Stimulated activated effector memory CD8-positive, alpha-beta T cell treated with anti-CD3 and anti-CD28 coated beads, Interleukin-12 subunit alpha, Interleukin-12 subunit beta, amount 100 ng/mL, for 72 hours (primary cell): ENCODE data around the gene COL6A1.

Source experiments
- ATAC-seq: fragments of 150-1000 bp; cut with Tn5 transposase; 2 replicates; pipeline ENCODE4 v1.10.0; 2021
- DNase-seq, 2 donors: peaks; one replicate each; pipeline ENCODE4 v3.0.0; 2021 to 2022; ENCODE audit warnings: low spot score in 2 of 2
- H3K27ac Mint-ChIP-seq: one replicate; pipeline ENCODE4 v1.8.0; 2022; ENCODE audit warnings: mild to moderate bottlenecking, mixed read lengths
- H3K36me3 Mint-ChIP-seq: one replicate; pipeline ENCODE4 v1.8.0; 2022; ENCODE audit warnings: mild to moderate bottlenecking, mixed read lengths
- H3K4me1 Mint-ChIP-seq: one replicate; pipeline ENCODE4 v1.8.0; 2022; ENCODE audit warnings: mixed read lengths
- H3K4me3 Mint-ChIP-seq: one replicate; pipeline ENCODE4 v1.8.0; 2022; ENCODE audit warnings: mild to moderate bottlenecking, mixed read lengths
- H3K9me3 Mint-ChIP-seq: one replicate; pipeline ENCODE4 v1.8.0; 2022; ENCODE audit warnings: mixed read lengths

Gene COL6A1

GRCh38 chr21:45980697-45981096, 873 bp upstream of the COL6A1 start:
- H3K4me1 Mint-ChIP-seq, result peaks cover 18% of the 10 kb centered on the region
- no peak for ATAC-seq
- peaks cover 3% of the 10 kb centered on the region for H3K9me3 Mint-ChIP-seq
- DNase-seq, result no peak
- no peaks in the 10 kb centered on the region for H3K36me3 Mint-ChIP-seq
- no peak overlapping the region for H3K27ac Mint-ChIP-seq
- H3K4me3 Mint-ChIP-seq, result no peak overlapping the region

- Mint-ChIP-seq H3K36me3 (no peaks in the 10 kb centered on the region), H3K27ac (no peak overlapping the region), H3K4me3 (no peak overlapping the region), H3K9me3 (peaks cover 3% of the 10 kb centered on the region), H3K4me1 (peaks cover 16% of the 10 kb centered on the region)
- peak; percentile 12 for ATAC-seq
- DNase-seq, result no peak
These were observed 655 bp downstream of the COL6A1 start for GRCh38 chr21:45982092-45982757.

GRCh38 chr21:45982758-45983648, 1.4 kb downstream of the COL6A1 start:
- no peak for ATAC-seq
- Mint-ChIP-seq H3K4me3 (no peak overlapping the region), H3K4me1 (peaks cover 16% of the 10 kb centered on the region), H3K9me3 (peaks cover 3% of the 10 kb centered on the region), H3K36me3 (no peaks in the 10 kb centered on the region), H3K27ac (no peak overlapping the region)
- no peak for DNase-seq

- peaks cover 16% of the 10 kb centered on the region for H3K4me1 Mint-ChIP-seq
- no peak for ATAC-seq
- no peak overlapping the region for H3K27ac Mint-ChIP-seq
- H3K4me3 Mint-ChIP-seq, result no peak overlapping the region
- H3K9me3 Mint-ChIP-seq, result peaks cover 3% of the 10 kb centered on the region
- no peaks in the 10 kb centered on the region for H3K36me3 Mint-ChIP-seq
- no peak for DNase-seq
These were observed 2.0 kb downstream of the COL6A1 start for GRCh38 chr21:45983649-45983965.

DNA sequence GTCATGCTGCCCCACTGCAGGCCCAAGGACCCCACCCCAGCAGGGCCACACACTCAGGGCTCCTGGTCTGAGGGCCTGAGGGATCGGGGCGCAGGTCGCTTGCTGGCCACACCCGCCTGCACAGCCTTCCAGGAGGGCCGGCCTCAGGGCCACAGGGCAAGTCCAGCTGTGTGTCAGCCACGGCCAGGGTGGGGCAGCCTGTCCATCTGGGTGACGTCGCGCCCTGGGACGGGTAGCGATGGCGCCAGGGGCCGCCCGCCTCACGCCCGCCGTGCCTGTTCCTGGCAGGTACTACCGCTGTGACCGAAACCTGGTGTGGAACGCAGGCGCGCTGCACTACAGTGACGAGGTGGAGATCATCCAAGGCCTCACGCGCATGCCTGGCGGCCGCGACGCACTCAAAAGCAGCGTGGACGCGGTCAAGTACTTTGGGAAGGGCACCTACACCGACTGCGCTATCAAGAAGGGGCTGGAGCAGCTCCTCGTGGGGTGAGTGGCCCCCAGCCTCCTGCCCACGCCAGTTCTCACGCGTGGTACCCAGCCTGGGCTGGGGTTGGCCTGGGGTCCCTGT, 2.5 kb downstream of the COL6A1 start:
- Mint-ChIP-seq H3K9me3 (peaks cover 3% of the 10 kb centered on the region), H3K36me3 (no peaks in the 10 kb centered on the region), H3K27ac (no peak overlapping the region), H3K4me1 (peaks cover 16% of the 10 kb centered on the region), H3K4me3 (no peak overlapping the region)
- DNase-seq (no peak), ATAC-seq (no peak)

GRCh38 chr21:45984584-45985095, 3.1 kb downstream of the COL6A1 start:
- Mint-ChIP-seq H3K27ac (no peak overlapping the region), H3K36me3 (no peaks in the 10 kb centered on the region), H3K4me3 (no peak overlapping the region), H3K4me1 (peaks cover 12% of the 10 kb centered on the region), H3K9me3 (peaks cover 3% of the 10 kb centered on the region)
- no peak for DNase-seq
- ATAC-seq, result no peak

- H3K27ac Mint-ChIP-seq, result no peak overlapping the region
These were observed 4.1 kb downstream of the COL6A1 start for GRCh38 chr21:45985471-45986315.

GRCh38 chr21:45986316-45987051, 4.9 kb downstream of the COL6A1 start:
- ATAC-seq, result no peak
- no peak overlapping the region for H3K27ac Mint-ChIP-seq
- DNase-seq, result no peak
- H3K4me1 Mint-ChIP-seq, result peaks cover 10% of the 10 kb centered on the region
- H3K9me3 Mint-ChIP-seq, result peaks cover 3% of the 10 kb centered on the region
- no peak overlapping the region for H3K4me3 Mint-ChIP-seq
- no peaks in the 10 kb centered on the region for H3K36me3 Mint-ChIP-seq

More at GRCh38 chr21:45985471-45986315, 4.1 kb downstream of the COL6A1 start:
- Mint-ChIP-seq H3K9me3 (peaks cover 3% of the 10 kb centered on the region), H3K4me3 (no peak overlapping the region), H3K36me3 (no peaks in the 10 kb centered on the region), H3K4me1 (peaks cover 10% of the 10 kb centered on the region)
- DNase-seq (no peak), ATAC-seq (no peak)

GRCh38 chr21:45987121-45987711, 5.6 kb downstream of the COL6A1 start:
- no peak overlapping the region for H3K4me3 Mint-ChIP-seq
- no peak for ATAC-seq
- H3K27ac Mint-ChIP-seq, result no peak overlapping the region
- no peaks in the 10 kb centered on the region for H3K36me3 Mint-ChIP-seq
- peaks cover 10% of the 10 kb centered on the region for H3K4me1 Mint-ChIP-seq
- H3K9me3 Mint-ChIP-seq, result peaks cover 3% of the 10 kb centered on the region
- no peak for DNase-seq

- Mint-ChIP-seq H3K9me3 (peaks cover 3% of the 10 kb centered on the region), H3K27ac (no peak overlapping the region), H3K36me3 (no peaks in the 10 kb centered on the region), H3K4me3 (no peak overlapping the region), H3K4me1 (peaks cover 10% of the 10 kb centered on the region)
- ATAC-seq (no peak), DNase-seq (no peak)
These were observed 7.1 kb downstream of the COL6A1 start for GRCh38 chr21:45988366-45989347.

DNA sequence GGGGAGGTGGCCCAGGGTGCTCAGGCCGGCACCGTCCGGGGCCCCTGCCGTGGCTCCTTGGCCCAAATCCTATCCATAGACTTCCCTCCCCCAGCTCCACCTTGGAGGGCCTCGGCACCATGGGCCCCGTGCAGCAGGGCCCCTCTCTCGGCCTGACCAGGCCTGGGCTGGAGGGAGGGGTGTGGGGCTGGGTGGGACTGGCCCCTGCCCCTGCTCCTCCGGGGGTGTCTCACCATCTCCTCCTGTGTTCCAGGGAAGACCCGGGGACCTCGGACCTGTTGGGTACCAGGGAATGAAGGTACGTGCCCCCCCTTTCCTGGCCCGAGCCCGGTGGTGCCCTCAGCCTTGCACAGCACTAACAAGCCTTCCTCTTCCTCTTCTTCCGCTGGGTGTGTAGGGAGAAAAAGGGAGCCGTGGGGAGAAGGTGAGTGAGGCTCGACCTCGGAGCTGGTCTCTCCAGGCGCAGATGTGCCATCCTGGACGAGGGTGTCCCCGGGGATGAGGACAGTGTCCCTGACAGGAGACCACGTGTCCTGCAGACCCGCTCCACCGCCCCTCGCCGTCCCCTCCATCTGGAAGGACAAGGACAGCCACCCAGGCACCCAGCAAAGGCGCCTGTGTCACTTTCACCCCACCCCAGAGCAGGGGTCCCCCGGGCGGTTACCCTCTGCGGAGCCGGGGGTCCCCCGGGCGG, 7.9 kb downstream of the COL6A1 start:
- Mint-ChIP-seq H3K36me3 (no peaks in the 10 kb centered on the region), H3K4me3 (no peak overlapping the region), H3K4me1 (peaks cover 7% of the 10 kb centered on the region), H3K27ac (no peak overlapping the region), H3K9me3 (peaks cover 1% of the 10 kb centered on the region)
- ATAC-seq (no peak), DNase-seq (no peak)

- Mint-ChIP-seq H3K9me3 (no peaks in the 10 kb centered on the region), H3K4me3 (no peak overlapping the region), H3K36me3 (no peaks in the 10 kb centered on the region), H3K27ac (no peak overlapping the region), H3K4me1 (no peaks in the 10 kb centered on the region)
- no peak for ATAC-seq
- no peak for DNase-seq
These were observed 8.6 kb downstream of the COL6A1 start for GRCh38 chr21:45990049-45990711.
